Adrenal gland (tissue), 12 donors: Measurements from ENCODE around the gene FOXJ1. TPM values are rescaled to one million over a fixed set of nuclear protein-coding genes. Genes with fewer than 3 reads are reported as not detected.
A peak's percentile ranks its signal among the peaks of the same experiment; 100 is the strongest.

ENCODE experiments used
- DNase-seq, 7 donors: peaks; one replicate each; pipeline ENCODE4 v3.0.0-alpha.2; 2019 to 2020
- H3K27ac ChIP-seq, 5 donors: fragments of 200-600 bp; sonication (generic) in 4 of 5; 1 replicate in 3 of 5; 2 replicates in 2 of 5; pipeline versions ENCODE4 v1.5.1 to v1.8.0; 2016 to 2020; ENCODE audit warnings: mild to moderate bottlenecking in 1 of 5
- H3K27me3 ChIP-seq: fragments of 200-600 bp; 2 replicates; pipeline ENCODE4 v1.8.0; 2021
- H3K36me3 ChIP-seq, 2 donors: fragments of 200-600 bp; replicated peaks in 1 of 2; 1 replicate in 1 of 2; 2 replicates in 1 of 2; pipeline versions ENCODE4 v1.5.1 to v1.8.0; 2018 to 2022
- H3K4me1 ChIP-seq, 2 donors: fragments of 200-600 bp; replicated peaks in 1 of 2; 1 replicate in 1 of 2; 2 replicates in 1 of 2; pipeline versions ENCODE4 v1.5.1 to v1.8.0; 2018 to 2021
- H3K4me3 ChIP-seq, 4 donors: fragments of 200-600 bp; sonication (generic) in 3 of 4; one replicate each; pipeline ENCODE4 v1.5.1; 2016 to 2018
- H3K9me3 ChIP-seq, 3 donors: fragments of 200-600 bp; sonication (generic) in 1 of 3; replicated peaks in 1 of 3; 1 replicate in 2 of 3; 2 replicates in 1 of 3; pipeline versions ENCODE4 v1.5.1 to v1.8.0; 2016 to 2021
- CTCF ChIP-seq, 6 experiments: fragments of 450-650 bp in 4 of 6; fragments of 200-600 bp in 2 of 6; sonication (generic) in 1 of 6; IDR thresholded peaks; 1 replicate in 5 of 6; 2 replicates in 1 of 6; pipeline versions ENCODE4 v1.5.1 to v1.8.0; 2016 to 2021; ENCODE audit warnings: antibody characterized with exemption in 6 of 6, mild to moderate bottlenecking in 2 of 6, moderate library complexity in 1 of 6
- POLR2A ChIP-seq, 2 donors: fragments of 450-650 bp; IDR thresholded peaks; one replicate each; pipeline ENCODE4 v1.6.1; 2017; ENCODE audit warnings: antibody characterized with exemption in 2 of 2, mild to moderate bottlenecking in 2 of 2, moderate library complexity in 1 of 2
- WGBS, 4 donors: extraction: QIAGEN DNeasy Blood & Tissue Kit in 2 of 4; methylation state at CpG; one replicate each; pipeline versions ENCODE4 v1.1.5 to v1.1.7; 2013 to 2017; 5-methylcytosine and 5-hydroxymethylcytosine counted together
- intact Hi-C, 2 donors: fragments of 100-400 bp; cut with DNase I; formaldehyde crosslinking; loops; one replicate each; pipeline versions ENCODE4 v1.14.1 to v1.15.0; 2022 to 2023
- polyA plus RNA-seq, 3 donors: library from polyadenylated mRNA; stranded (reverse); fragments of 200-250 nt in 2 of 3; fragments of 350-450 nt in 1 of 3; fragmentation: Illumina TruSeq in 1 of 3; extraction: RNeasy Lipid Tissue Mini Kit (QIAGEN cat#74804) in 1 of 3; gene quantifications; one replicate each; pipeline ENCODE4 v1.2.3, GENCODE V29; 2013 to 2014
- total RNA-seq, 9 donors: library from RNA; depleted of rRNA in 4 of 9; stranded (reverse); fragments of >200 nt in 4 of 9; fragments of 120-200 nt in 1 of 9; fragmentation: NEBNext Ultra II Directional in 1 of 9; extraction: Animal tissue kit (Norgen Biotek cat#: 25700) in 1 of 9; gene quantifications; one replicate each; pipeline versions ENCODE4 v1.1.0 to v1.2.4, GENCODE V29; 2013 to 2023
- donor health status: healthy with polysubstance abuse.
- donor health status: Bipolar disorder and iron deficiency.
- donor health status: DM: yes; HTN: yes; CAD: no.
- donor health status: DM: no; HTN: no; CAD: no.
- donor health status: DM: no; HTN: no; CAD: no.
- donor health status: DM: yes; HTN: yes; CAD: no.

The FOXJ1 gene
- total and polyA plus RNA-seq, 12 donors = 0.06 to 0.18 (median 0.07) TPM; not detected in 9

GRCh38 chr17:76155988-76156661, 15.1 kb upstream of the FOXJ1 start:
- intact Hi-C loops = no loop called here
- TF ChIP-seq POLR2A (IDR thresholded peaks at IDR 0.05) (no peak), CTCF (IDR thresholded peaks at IDR 0.05) (no peak)
- no peaks in the 10 kb centered on the region for H3K27me3 ChIP-seq
- H3K9me3 ChIP-seq = no peaks in the 10 kb centered on the region
- H3K36me3 ChIP-seq = no peaks in the 10 kb centered on the region
- H3K4me1 ChIP-seq = no peaks in the 10 kb centered on the region
- H3K4me3 ChIP-seq = no peak overlapping the region
- peak in 1 of 7 donors; percentile 12 for DNase-seq
- WGBS, 4 donors = 79 to 93% (median 87%) methylated on average over 12 to 13 of the region's 13 CpGs
- no peak overlapping the region for H3K27ac ChIP-seq

DNA sequence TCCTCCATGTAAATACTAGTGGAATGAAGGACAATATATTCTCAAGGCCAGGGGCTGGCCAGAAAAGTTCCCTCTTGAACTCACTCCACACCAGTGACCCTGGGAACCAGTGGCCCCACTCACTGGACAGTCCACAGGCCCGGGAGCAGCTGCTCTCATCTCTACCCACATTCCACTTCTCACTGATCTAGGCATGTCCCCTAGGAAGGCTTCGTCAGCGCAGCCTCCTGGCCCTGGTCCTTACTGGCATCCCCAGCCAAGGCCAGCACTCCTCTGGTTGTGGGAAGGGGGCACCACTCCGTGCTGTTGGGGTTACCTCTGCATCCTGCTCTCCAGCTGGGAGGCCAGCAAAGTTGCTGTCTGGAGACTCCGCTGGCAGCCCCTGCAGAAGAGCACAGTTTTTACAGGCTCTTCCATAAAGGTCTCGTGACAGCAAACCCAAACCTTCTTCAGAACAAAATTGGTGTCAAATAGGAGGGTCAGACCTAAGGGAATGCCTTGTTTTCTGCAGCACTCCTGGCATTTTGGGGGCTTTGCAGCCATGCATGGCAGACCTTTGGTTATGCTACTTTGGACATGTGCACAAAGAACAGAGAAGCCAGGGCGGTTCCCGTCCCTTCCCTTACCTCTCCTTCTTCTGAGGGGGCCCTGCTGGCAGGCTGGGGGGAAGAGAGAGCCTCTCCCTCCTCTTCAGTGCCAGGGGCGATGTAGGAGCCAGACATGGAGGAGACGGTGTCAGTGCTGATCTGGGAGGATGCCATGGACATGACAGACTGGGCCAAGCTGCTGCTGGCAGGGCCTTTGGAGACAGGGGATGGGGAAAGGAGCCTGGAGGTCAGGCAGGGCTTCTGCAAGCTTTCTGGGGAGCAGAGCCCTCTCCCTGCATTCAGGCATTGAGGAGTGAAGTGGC, 14.1 kb upstream of the FOXJ1 start:
- peak in 1 of 7 donors; percentile 10 for DNase-seq
- Histone ChIP-seq H3K36me3 (no peaks in the 10 kb centered on the region), H3K4me1 (no peaks in the 10 kb centered on the region), H3K4me3 (no peak overlapping the region), H3K27me3 (no peaks in the 10 kb centered on the region), H3K9me3 (no peaks in the 10 kb centered on the region), H3K27ac (no peak overlapping the region)
- intact Hi-C loops = no loop called here
- 81 to 89% (median 87%) methylated on average over 7 to 10 of the region's 10 CpGs for WGBS, 4 donors
- TF ChIP-seq CTCF (IDR thresholded peaks at IDR 0.05) = no peak
- no peak for TF ChIP-seq POLR2A (IDR thresholded peaks at IDR 0.05)

DNA sequence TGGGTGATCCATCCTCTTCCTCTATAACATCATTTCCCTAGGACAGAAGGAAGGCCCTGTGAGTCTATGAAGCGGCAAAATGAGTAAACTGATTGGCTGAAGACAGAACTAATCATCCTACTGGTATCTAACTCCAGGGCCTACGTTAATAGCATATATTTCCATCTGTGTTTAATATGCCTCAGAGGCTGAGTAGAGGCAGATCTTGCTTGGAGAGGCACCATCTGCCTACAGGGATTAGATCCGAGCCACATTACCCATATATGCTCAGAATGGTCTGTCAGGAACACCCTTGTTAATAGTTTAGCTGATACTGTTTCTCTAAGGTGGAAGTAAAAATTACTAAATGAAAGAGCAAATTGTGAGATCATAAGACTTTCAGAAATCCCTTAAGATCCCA, 13.2 kb upstream of the FOXJ1 start:
- no peak for TF ChIP-seq POLR2A (IDR thresholded peaks at IDR 0.05)
- TF ChIP-seq CTCF (IDR thresholded peaks at IDR 0.05) = no peak
- 92 to 96% (median 94%) methylated on average over 3 of the region's 3 CpGs for WGBS, 4 donors
- H3K4me3 ChIP-seq = no peak overlapping the region
- no peaks in the 10 kb centered on the region for H3K27me3 ChIP-seq
- H3K36me3 ChIP-seq = no peaks in the 10 kb centered on the region
- H3K9me3 ChIP-seq = no peaks in the 10 kb centered on the region
- no peaks in the 10 kb centered on the region for H3K4me1 ChIP-seq
- no peak for DNase-seq
- H3K27ac ChIP-seq = no peak overlapping the region
- intact Hi-C loops = no loop called here

DNA sequence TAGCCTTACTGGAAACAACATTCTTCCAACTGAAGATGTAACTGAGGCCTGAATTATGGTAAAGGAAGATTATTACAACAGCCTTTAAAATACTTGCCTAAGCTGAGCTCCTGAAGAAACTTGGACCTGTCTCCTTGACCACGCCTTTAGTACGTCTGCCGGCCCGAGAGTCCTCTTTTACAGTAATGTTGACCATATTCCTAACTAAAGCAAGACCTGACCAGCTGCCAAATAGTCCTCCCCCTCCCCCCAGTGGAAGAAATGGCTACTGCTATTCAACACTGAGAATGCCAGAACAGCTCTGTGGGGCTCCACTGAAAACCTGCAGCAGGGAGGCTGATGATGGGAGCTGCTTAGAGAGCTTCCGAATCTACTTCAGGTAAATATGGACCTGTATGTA, 12.6 kb upstream of the FOXJ1 start:
- Histone ChIP-seq H3K4me3 (no peak overlapping the region), H3K27me3 (no peaks in the 10 kb centered on the region), H3K36me3 (no peaks in the 10 kb centered on the region), H3K4me1 (no peaks in the 10 kb centered on the region), H3K27ac (no peak overlapping the region), H3K9me3 (no peaks in the 10 kb centered on the region)
- 85 to 93% (median 89%) methylated on average over 4 to 5 of the region's 5 CpGs for WGBS, 4 donors
- DNase-seq = no peak
- no peak for TF ChIP-seq CTCF (IDR thresholded peaks at IDR 0.05)
- TF ChIP-seq POLR2A (IDR thresholded peaks at IDR 0.05) = no peak
- intact Hi-C loops = no loop called here
